ENCODE measurements around the gene ALPP.

DNA sequence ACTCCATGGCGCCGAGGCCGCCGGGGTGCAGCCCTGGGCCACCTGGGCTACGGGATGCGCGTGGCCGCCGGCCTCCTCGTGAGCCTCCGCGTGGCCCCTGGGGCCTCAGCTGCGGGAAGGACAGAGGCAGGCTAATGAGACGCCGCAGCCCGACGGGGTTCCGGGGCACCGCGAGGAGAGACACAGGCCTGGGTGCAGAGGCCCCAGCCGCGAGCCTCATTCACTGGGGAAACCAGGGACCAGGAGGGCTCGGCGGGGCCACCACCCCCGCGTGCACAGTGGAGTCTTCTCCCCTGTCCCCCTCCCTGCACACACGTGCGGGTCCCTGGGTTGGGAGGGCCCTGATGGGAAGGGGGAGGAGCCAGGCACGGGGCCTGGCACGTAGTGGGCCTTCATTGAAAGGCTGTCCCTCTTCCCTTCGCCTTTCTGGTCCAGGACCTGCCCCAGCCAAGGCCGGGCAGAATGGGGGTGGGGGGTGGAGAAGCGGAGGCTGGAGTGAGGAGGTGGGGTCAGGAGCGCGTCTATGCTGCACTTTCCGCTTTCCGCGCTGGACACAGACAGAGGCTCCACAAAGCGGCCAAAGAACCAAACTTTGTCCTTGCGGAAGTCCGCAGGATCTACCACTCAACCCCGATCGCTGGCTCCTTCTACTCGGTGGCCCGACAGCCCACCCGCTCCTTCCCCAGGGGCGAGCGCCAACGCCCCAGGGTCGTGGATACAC, 9.1 kb downstream of the ALPP start:
- TF ChIP-seq POLR2AphosphoS5 (IDR thresholded peaks at IDR 0.05): no peak
- TF ChIP-seq, protein P1, sequence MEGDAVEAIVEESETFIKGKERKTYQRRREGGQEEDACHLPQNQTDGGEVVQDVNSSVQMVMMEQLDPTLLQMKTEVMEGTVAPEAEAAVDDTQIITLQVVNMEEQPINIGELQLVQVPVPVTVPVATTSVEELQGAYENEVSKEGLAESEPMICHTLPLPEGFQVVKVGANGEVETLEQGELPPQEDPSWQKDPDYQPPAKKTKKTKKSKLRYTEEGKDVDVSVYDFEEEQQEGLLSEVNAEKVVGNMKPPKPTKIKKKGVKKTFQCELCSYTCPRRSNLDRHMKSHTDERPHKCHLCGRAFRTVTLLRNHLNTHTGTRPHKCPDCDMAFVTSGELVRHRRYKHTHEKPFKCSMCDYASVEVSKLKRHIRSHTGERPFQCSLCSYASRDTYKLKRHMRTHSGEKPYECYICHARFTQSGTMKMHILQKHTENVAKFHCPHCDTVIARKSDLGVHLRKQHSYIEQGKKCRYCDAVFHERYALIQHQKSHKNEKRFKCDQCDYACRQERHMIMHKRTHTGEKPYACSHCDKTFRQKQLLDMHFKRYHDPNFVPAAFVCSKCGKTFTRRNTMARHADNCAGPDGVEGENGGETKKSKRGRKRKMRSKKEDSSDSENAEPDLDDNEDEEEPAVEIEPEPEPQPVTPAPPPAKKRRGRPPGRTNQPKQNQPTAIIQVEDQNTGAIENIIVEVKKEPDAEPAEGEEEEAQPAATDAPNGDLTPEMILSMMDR (IDR thresholded peaks at IDR 0.05): no peak
- TF ChIP-seq POLR2A (IDR thresholded peaks at IDR 0.05): no peak

All from breast epithelium (tissue), 3 donors.